K562 (cell line): ENCODE data around the gene APOB.

Source experiments
- IRF2 ChIP-seq: sonication (generic); formaldehyde crosslinking; IDR thresholded peaks from 2 replicates; pipeline ENCODE4 v1.8.1; 2022; ENCODE audit warnings: mild to moderate bottlenecking, missing genetic modification reagents
- NR2C1 ChIP-seq, 2 experiments: fragments of 450-650 bp; IDR thresholded peaks; 2 replicates each; pipeline ENCODE4 v1.6.1; 2017; ENCODE audit warnings: mild to moderate bottlenecking in 2 of 2, antibody characterized with exemption in 1 of 2, inconsistent platforms in 1 of 2, missing compliant biosample characterization in 1 of 2, missing genetic modification characterization in 1 of 2
- PTBP1 ChIP-seq: fragments of 200-400 bp; formaldehyde crosslinking; IDR thresholded peaks from 2 replicates; pipeline ENCODE4 v1.6.1; 2017; ENCODE audit warnings: low read depth, low read length
- TF ChIP-seq, protein P1 (sequence below), 3 experiments: IDR thresholded peaks in 2 of 3; conservative IDR thresholded peaks in 1 of 3; 2 replicates each; pipeline ENCODE4 v1.5.1; 2011 to 2012; ENCODE audit warnings: low read length in 3 of 3, mild to moderate bottlenecking in 3 of 3, control low read depth in 2 of 3, improper control_type of control experiment in 1 of 3, inconsistent platforms in 1 of 3, low read depth in 1 of 3, mixed read lengths in 1 of 3, moderate library complexity in 1 of 3; ENCODE audit not compliant: insufficient read depth in 2 of 3
- TF ChIP-seq, protein P2 (sequence below), 2 experiments: fragments of 200-800 bp in 1 of 2; sonication (Bioruptor generic) in 1 of 2; sonication (generic) in 1 of 2; formaldehyde crosslinking in 1 of 2; IDR thresholded peaks in 1 of 2; conservative IDR thresholded peaks in 1 of 2; 2 replicates each; pipeline versions ENCODE4 v1.5.0 to v1.6.1; 2016 to 2020; ENCODE audit warnings: missing compliant biosample characterization in 1 of 2, missing genetic modification characterization in 1 of 2, missing genetic modification reagents in 1 of 2

DNA sequence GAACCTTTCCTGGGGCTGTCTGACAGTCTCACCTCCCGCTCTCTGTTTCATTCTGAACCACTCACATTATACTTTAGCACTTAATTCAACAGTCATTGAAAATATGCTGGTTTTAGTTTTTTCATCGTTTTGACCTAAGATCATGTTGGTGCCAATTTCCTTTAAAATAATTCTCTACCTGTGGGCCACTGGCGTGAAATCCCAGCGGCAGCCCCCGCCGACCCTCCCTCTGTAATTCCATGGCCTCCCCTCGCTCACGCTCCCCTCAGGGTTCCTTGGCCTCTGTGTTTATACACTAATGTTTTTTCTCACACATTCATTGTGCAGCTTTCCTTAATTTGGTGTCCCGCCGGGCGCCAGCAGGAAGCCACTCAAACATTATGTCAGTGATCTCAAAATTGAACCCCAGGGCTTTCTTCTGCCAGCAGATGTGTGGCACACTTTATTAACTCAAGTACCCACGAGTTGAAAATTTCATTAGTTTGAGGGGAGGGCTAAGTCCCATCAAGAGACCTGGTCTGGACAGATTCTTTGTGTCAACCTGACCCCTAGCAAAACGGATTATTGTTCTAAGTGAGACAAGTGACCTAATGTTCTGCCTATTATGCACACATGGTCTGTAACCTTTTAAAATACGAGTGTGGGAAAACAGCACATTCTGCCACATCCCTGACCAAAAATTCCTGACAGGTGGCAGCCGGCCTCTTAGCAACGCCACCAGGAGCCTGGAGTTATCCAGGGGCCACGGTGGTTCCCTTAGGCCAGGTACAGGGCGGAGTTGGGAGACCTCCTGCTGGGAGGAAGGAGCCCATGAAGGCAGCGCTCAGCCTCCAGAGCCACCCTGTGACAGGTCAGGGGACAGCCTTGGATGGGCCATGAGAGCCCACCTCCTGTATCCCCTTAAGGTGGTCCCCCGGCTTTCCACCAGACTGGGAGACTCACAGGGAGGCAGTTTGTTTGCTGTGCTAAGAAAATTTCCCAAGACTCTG, 53.1 kb downstream of the APOB start:
- TF ChIP-seq, protein P1, sequence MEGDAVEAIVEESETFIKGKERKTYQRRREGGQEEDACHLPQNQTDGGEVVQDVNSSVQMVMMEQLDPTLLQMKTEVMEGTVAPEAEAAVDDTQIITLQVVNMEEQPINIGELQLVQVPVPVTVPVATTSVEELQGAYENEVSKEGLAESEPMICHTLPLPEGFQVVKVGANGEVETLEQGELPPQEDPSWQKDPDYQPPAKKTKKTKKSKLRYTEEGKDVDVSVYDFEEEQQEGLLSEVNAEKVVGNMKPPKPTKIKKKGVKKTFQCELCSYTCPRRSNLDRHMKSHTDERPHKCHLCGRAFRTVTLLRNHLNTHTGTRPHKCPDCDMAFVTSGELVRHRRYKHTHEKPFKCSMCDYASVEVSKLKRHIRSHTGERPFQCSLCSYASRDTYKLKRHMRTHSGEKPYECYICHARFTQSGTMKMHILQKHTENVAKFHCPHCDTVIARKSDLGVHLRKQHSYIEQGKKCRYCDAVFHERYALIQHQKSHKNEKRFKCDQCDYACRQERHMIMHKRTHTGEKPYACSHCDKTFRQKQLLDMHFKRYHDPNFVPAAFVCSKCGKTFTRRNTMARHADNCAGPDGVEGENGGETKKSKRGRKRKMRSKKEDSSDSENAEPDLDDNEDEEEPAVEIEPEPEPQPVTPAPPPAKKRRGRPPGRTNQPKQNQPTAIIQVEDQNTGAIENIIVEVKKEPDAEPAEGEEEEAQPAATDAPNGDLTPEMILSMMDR (IDR thresholded peaks at IDR 0.05 in 2 of 3, conservative IDR thresholded peaks at IDR 0.05 in 1 of 3; ENCODE audit: insufficient read depth in 2 of 3, low read depth in 1 of 3, low read length in 3 of 3), result no peak
- TF ChIP-seq, protein P2, sequence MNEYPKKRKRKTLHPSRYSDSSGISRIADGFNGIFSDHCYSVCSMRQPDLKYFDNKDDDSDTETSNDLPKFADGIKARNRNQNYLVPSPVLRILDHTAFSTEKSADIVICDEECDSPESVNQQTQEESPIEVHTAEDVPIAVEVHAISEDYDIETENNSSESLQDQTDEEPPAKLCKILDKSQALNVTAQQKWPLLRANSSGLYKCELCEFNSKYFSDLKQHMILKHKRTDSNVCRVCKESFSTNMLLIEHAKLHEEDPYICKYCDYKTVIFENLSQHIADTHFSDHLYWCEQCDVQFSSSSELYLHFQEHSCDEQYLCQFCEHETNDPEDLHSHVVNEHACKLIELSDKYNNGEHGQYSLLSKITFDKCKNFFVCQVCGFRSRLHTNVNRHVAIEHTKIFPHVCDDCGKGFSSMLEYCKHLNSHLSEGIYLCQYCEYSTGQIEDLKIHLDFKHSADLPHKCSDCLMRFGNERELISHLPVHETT (CRISPR knock-in tag; conservative IDR thresholded peaks at IDR 0.05 in 1 of 2, IDR thresholded peaks at IDR 0.05 in 1 of 2), result no peak
- TF ChIP-seq IRF2 (no peak), NR2C1 (IDR thresholded peaks at IDR 0.05) (no peak), NR2C1 (tag; IDR thresholded peaks at IDR 0.05) (no peak), PTBP1 (no peak)
